Osteocyte (in vitro differentiated cells): ENCODE data around the gene NIN. TPM values are rescaled to one million over a fixed set of nuclear protein-coding genes. Genes with fewer than 3 reads are reported as not detected.

ENCODE experiments used
- DNase-seq: peaks from one replicate; pipeline ENCODE4 v3.0.0; 2021; ENCODE audit warnings: mixed read lengths; ENCODE audit not compliant: unreplicated experiment; ENCODE audit errors: extremely low spot score
- H3K27ac Mint-ChIP-seq: one replicate; pipeline ENCODE4 v1.8.0; 2021; ENCODE audit warnings: mild to moderate bottlenecking, mixed read lengths; ENCODE audit not compliant: unreplicated experiment
- H3K27me3 Mint-ChIP-seq: one replicate; pipeline ENCODE4 v1.8.0; 2021; ENCODE audit warnings: mixed read lengths; ENCODE audit not compliant: unreplicated experiment
- H3K36me3 Mint-ChIP-seq: one replicate; pipeline ENCODE4 v1.8.0; 2021; ENCODE audit warnings: mixed read lengths; ENCODE audit not compliant: unreplicated experiment
- H3K4me1 Mint-ChIP-seq: one replicate; pipeline ENCODE4 v1.8.0; 2021; ENCODE audit warnings: mixed read lengths; ENCODE audit not compliant: unreplicated experiment
- H3K4me3 Mint-ChIP-seq: one replicate; pipeline ENCODE4 v1.8.0; 2021; ENCODE audit warnings: mild to moderate bottlenecking, moderate library complexity, mixed read lengths; ENCODE audit not compliant: unreplicated experiment
- H3K9me3 Mint-ChIP-seq: one replicate; pipeline ENCODE4 v1.8.0; 2021; ENCODE audit warnings: mixed read lengths; ENCODE audit not compliant: unreplicated experiment
- CTCF ChIP-seq: fragments of 200-600 bp; sonication (generic); IDR thresholded peaks from 2 replicates; pipeline ENCODE4 v1.5.0; 2021; ENCODE audit warnings: antibody characterized with exemption, mild to moderate bottlenecking, moderate library complexity
- total RNA-seq: library from RNA; stranded (reverse); gene quantifications from 2 replicates; pipeline ENCODE4 v1.2.1, GENCODE V29; 2021

NIN gene
- total RNA-seq, 1 donor from 2014 or later = 50.2 TPM

GRCh38 chr14:50871228-50871627, 40.3 kb upstream of the NIN start:
- H3K4me1 Mint-ChIP-seq = peaks cover 20% of the 10 kb centered on the region
- H3K27ac Mint-ChIP-seq = no peak overlapping the region
- peaks cover 3% of the 10 kb centered on the region for H3K36me3 Mint-ChIP-seq
- H3K4me3 Mint-ChIP-seq = no peak overlapping the region
- no peak for TF ChIP-seq CTCF
- no peak for DNase-seq
- no peaks in the 10 kb centered on the region for H3K9me3 Mint-ChIP-seq
- H3K27me3 Mint-ChIP-seq = peaks cover 46% of the 10 kb centered on the region

DNA sequence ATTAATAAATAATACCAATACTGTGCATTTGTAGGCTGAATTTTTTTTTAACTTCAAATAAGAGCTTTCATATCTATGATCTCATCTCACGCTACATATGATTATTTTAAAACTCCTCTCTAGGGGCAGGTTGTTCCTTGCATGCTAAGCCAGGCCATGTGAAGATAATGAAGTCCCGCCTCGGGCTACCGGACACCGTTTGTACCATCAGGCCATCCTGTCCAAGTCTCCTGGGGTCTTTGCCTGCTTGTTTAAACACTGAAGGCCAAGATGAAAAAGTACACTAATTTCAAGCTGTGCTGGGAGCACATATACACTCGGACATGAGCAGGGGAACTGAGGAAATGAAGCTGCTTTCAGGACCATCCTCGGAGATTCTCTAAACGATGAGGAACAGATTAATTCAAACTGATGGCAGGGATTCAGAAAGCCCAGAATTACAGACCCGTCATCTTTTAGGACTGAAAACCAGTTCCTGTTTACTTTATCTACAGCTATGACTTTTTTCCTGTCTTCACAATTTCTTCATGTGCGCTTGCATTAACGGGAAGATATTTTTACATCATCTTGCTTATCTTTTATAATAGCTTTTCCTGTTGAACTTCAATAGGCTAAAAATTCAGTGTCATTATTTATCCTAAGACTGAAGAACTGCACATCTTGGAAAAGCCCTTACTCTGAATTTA, 34.6 kb upstream of the NIN start:
- peaks cover 7% of the 10 kb centered on the region for H3K4me1 Mint-ChIP-seq
- no peak overlapping the region for H3K4me3 Mint-ChIP-seq
- H3K27ac Mint-ChIP-seq = no peak overlapping the region
- no peaks in the 10 kb centered on the region for H3K9me3 Mint-ChIP-seq
- H3K27me3 Mint-ChIP-seq = peaks cover 4% of the 10 kb centered on the region
- no peak for TF ChIP-seq CTCF
- H3K36me3 Mint-ChIP-seq = no peaks in the 10 kb centered on the region
- DNase-seq = no peak

GRCh38 chr14:50864946-50865345, 34.0 kb upstream of the NIN start:
- H3K9me3 Mint-ChIP-seq = no peaks in the 10 kb centered on the region
- peaks cover 13% of the 10 kb centered on the region for H3K4me1 Mint-ChIP-seq
- no peak for DNase-seq
- H3K27me3 Mint-ChIP-seq = no peaks in the 10 kb centered on the region
- no peaks in the 10 kb centered on the region for H3K36me3 Mint-ChIP-seq
- no peak overlapping the region for H3K4me3 Mint-ChIP-seq
- H3K27ac Mint-ChIP-seq = no peak overlapping the region
- TF ChIP-seq CTCF = no peak

DNA sequence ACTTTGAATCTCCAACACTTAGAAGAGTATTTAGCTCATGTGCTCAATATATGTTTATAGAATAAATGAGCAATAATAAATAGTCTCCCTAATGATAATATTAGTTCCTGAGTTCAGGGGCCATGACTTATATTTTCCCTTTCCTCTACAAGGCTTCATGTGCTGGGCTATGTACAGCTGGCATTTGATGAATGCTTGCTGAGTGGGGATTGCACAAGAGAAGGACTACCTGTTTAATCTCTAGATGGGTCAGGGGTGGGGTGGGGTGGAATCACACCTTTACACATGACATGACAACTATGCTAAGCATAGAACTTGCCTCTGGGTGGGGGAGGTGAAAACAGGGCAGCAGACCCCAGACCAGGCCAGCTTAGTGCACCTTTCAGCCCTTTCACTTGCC, 33.3 kb upstream of the NIN start:
- peaks cover 19% of the 10 kb centered on the region for H3K4me1 Mint-ChIP-seq
- H3K9me3 Mint-ChIP-seq = no peaks in the 10 kb centered on the region
- no peaks in the 10 kb centered on the region for H3K27me3 Mint-ChIP-seq
- no peak overlapping the region for H3K27ac Mint-ChIP-seq
- no peak for DNase-seq
- TF ChIP-seq CTCF = no peak
- no peak overlapping the region for H3K4me3 Mint-ChIP-seq
- no peaks in the 10 kb centered on the region for H3K36me3 Mint-ChIP-seq

GRCh38 chr14:50862036-50862570, 31.1 kb upstream of the NIN start:
- H3K4me3 Mint-ChIP-seq = no peak overlapping the region
- no peaks in the 10 kb centered on the region for H3K27me3 Mint-ChIP-seq
- no peaks in the 10 kb centered on the region for H3K9me3 Mint-ChIP-seq
- TF ChIP-seq CTCF = no peak
- DNase-seq = no peak
- peaks cover 22% of the 10 kb centered on the region for H3K4me1 Mint-ChIP-seq
- no peak overlapping the region for H3K27ac Mint-ChIP-seq
- no peaks in the 10 kb centered on the region for H3K36me3 Mint-ChIP-seq
